ENCODE measurements around the gene PREX1.

DNA sequence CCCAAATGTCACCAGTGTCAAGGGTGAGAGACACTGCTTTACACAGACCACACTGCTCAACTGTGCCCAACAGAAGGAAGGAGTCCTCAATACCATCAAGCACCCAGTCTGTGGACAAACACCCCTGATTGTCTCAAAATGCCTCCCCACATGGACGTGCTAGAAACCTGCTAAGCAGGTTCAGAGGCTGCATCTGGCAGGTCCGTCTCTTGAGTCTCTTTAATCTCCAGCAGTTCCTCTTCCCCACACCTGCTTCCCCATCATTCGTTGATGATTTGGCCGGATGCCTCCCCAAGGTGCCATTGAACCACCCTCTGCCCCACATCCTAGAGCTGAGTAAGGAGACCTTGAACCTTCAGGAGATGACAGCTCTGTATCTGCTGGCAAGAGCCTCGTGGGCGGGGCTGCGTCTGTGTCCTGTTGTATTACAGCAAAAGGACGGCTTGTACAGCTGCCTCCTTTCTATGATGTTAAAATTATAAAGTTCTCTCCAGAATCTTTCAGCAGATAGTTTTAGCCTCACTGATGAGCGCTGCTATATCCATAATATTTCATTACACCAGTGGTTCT lies 179.2 kb downstream of the PREX1 start:
- TF ChIP-seq, protein P1, sequence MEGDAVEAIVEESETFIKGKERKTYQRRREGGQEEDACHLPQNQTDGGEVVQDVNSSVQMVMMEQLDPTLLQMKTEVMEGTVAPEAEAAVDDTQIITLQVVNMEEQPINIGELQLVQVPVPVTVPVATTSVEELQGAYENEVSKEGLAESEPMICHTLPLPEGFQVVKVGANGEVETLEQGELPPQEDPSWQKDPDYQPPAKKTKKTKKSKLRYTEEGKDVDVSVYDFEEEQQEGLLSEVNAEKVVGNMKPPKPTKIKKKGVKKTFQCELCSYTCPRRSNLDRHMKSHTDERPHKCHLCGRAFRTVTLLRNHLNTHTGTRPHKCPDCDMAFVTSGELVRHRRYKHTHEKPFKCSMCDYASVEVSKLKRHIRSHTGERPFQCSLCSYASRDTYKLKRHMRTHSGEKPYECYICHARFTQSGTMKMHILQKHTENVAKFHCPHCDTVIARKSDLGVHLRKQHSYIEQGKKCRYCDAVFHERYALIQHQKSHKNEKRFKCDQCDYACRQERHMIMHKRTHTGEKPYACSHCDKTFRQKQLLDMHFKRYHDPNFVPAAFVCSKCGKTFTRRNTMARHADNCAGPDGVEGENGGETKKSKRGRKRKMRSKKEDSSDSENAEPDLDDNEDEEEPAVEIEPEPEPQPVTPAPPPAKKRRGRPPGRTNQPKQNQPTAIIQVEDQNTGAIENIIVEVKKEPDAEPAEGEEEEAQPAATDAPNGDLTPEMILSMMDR (optimal IDR thresholded peaks at IDR 0.05 in 1 of 3, IDR thresholded peaks at IDR 0.05 in 1 of 3, conservative IDR thresholded peaks at IDR 0.05 in 1 of 3; ENCODE audit: extremely low read depth in 1 of 3, insufficient read depth in 2 of 3, low read length in 3 of 3): no peak
- no peak for TF ChIP-seq EZH2 (IDR thresholded peaks at IDR 0.05; ENCODE audit: low read length)
